VCaP (cell line): ENCODE measurements around the gene WIPF3.

Experiments used
- H3K27ac ChIP-seq: fragments of 450-650 bp; 2 replicates; pipeline ENCODE4 v1.5.1; 2017
- TF ChIP-seq, protein P1 (sequence below): fragments of 450-650 bp; conservative IDR thresholded peaks from 2 replicates; pipeline ENCODE4 v1.5.1; 2017; ENCODE audit warnings: mild to moderate bottlenecking, moderate library complexity

Gene WIPF3

GRCh38 chr7:29865526-29865925 is 59.2 kb downstream of the WIPF3 start:
- H3K27ac ChIP-seq: no peak overlapping the region
- TF ChIP-seq, protein P1, sequence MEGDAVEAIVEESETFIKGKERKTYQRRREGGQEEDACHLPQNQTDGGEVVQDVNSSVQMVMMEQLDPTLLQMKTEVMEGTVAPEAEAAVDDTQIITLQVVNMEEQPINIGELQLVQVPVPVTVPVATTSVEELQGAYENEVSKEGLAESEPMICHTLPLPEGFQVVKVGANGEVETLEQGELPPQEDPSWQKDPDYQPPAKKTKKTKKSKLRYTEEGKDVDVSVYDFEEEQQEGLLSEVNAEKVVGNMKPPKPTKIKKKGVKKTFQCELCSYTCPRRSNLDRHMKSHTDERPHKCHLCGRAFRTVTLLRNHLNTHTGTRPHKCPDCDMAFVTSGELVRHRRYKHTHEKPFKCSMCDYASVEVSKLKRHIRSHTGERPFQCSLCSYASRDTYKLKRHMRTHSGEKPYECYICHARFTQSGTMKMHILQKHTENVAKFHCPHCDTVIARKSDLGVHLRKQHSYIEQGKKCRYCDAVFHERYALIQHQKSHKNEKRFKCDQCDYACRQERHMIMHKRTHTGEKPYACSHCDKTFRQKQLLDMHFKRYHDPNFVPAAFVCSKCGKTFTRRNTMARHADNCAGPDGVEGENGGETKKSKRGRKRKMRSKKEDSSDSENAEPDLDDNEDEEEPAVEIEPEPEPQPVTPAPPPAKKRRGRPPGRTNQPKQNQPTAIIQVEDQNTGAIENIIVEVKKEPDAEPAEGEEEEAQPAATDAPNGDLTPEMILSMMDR: no peak

GRCh38 chr7:29866490-29866930 is 60.2 kb downstream of the WIPF3 start:
- H3K27ac ChIP-seq: no peak overlapping the region
- TF ChIP-seq, protein P1: no peak

DNA sequence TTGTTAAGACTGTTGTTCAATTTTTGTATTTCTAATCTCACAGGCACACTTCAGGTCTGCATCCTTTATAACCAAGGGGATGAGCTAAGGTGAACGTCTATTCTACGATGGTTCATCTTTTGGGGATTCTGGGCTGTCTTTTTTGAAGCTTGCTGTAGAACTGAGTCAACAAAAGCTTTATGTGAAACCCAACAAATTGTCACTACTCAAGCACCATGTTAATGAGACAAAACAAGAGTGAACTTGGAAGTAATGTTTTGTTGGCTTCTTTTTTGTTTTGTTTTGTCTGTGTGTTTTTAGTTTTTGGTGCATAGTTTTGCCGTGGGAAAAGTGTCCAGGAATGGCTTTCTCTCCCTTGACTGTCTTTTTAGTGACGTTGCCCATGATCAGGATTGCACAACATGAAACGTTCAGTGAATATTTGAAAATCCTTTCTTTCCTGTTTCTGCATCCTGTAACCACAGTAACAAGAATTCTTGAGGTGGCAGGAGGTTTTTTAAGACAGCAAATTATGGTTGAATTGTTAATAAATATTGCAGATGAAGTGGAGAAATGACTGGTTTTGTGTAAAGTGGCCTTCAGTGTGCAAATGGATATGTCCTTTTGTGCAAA is 65.6 kb downstream of the WIPF3 start:
- no peak overlapping the region for H3K27ac ChIP-seq
- TF ChIP-seq, protein P1: no peak

DNA sequence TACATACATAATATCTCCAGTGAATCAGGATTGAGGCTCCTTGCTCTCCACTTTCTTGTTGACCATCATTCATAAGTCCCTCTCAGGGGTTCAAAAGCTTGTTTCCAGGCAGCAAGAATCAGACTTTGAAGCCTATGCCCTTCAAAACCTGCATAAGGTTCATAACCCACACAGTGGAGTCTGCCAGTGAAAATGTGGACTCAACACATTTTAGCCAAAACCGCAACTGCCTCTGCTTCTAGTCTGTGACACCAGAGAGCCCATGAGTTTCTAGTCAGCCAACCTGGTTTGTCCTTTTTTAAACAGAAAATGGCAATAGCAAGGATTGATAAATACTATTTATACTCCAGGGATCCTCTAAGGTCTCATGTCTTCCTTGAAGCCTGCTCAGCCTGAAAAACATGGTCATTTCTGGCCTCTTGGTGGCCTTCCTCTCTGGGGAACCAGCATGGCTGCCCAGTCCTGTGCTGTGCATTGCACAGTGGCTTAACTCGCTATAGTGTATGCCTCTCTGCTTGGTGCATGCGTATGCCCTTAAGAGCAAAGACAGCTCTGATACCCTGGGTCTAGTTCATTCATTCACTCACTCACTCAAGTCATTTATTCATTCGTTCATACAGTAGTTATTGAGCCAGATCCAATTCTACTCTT is 67.5 kb downstream of the WIPF3 start:
- TF ChIP-seq, protein P1: no peak
- H3K27ac ChIP-seq: no peak overlapping the region

DNA sequence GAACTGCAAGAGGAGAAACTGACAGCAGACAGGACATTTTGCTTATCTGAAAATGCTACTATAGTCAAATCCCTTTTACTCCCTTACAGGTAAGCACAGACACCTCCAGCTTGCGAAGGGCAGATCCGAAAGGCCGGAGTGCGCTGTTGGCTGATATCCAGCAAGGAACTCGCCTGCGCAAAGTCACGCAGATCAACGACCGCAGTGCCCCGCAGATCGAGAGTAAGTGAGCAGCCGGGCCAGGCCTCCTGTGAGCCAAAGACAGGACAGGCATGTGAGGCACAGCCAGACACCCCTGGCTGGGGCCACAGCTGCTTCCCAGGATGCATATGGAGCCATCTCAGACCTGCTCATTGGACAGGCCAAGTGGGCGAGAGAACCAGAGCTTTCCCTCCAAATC is 69.4 kb downstream of the WIPF3 start:
- TF ChIP-seq, protein P1: no peak
- no peak overlapping the region for H3K27ac ChIP-seq

- TF ChIP-seq, protein P1: no peak
- H3K27ac ChIP-seq: no peak overlapping the region
Measured at GRCh38 chr7:29877196-29877595, 70.9 kb downstream of the WIPF3 start.

DNA sequence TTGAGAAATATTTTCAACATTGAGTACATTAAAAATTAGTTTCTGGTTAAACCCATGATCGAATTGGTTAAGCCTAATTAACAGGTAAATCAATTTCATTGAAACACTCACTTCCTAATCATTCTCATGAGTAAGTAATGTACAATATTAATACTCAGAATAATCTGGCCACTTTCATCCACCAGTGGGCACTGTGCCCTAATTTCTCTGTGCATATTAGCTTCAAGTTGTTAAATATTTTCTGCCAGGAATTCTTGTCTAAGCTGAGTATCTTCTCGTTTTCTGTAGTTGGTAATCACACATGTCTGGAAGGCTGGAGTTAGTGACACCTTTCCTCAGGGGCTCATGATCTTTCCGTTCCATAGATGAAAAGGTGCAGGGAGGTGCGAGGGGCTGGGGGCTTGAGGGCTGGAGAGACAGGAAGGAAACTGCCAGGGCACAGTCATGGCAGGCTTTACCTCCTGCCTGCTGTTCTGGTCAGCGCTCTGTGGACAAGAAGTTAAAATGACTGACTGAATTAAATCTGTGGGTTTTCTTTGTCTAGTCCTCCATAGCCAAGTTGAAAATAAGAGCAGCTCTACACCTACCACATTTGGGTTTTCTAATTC is 71.9 kb downstream of the WIPF3 start:
- TF ChIP-seq, protein P1: peak; percentile 83
- no peak overlapping the region for H3K27ac ChIP-seq
